Mammary epithelial cell (primary cell): ENCODE data around the gene ECHDC3.

ENCODE experiments used
- CTCF ChIP-seq, 2 donors: IDR thresholded peaks in 1 of 2; conservative IDR thresholded peaks in 1 of 2; 2 replicates each; pipeline ENCODE4 v1.5.1; 2011 to 2012; ENCODE audit warnings: inconsistent platforms in 2 of 2, low read length in 2 of 2, mild to moderate bottlenecking in 2 of 2, control low read depth in 1 of 2, low read depth in 1 of 2; ENCODE audit not compliant: insufficient read depth in 1 of 2; ENCODE audit errors: extremely low read depth in 1 of 2
- EZH2 ChIP-seq: IDR thresholded peaks from 2 replicates; pipeline ENCODE4 v1.6.1; 2012; ENCODE audit warnings: low read length, inconsistent platforms, borderline replicate concordance

DNA sequence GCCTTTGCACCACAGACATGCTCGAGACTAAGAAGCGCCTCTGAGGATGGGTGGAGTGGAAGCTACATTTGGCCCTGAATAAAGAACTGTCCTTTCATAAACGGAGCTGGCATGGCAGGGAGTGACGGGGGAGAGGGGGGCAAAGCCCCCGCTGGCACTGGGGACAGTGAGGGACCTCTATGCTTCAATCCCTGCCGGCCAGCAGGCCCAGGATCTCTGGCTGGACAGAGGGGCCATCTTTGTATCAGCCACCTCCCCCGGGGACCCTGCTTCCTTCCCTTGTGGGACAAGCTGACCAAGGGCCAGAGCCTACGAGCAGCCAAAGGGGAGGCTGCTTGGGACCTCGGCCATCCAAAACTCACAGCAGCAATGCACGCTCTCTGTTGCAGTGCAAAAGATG is 28.2 kb upstream of the ECHDC3 start:
- no peak for TF ChIP-seq CTCF (conservative IDR thresholded peaks at IDR 0.05 in 1 of 2, IDR thresholded peaks at IDR 0.05 in 1 of 2; ENCODE audit: extremely low read depth in 1 of 2, insufficient read depth in 1 of 2, low read depth in 1 of 2, low read length in 2 of 2)
- no peak for TF ChIP-seq EZH2
